ENCODE measurements around the gene RPL7A.

RPL7A gene

DNA sequence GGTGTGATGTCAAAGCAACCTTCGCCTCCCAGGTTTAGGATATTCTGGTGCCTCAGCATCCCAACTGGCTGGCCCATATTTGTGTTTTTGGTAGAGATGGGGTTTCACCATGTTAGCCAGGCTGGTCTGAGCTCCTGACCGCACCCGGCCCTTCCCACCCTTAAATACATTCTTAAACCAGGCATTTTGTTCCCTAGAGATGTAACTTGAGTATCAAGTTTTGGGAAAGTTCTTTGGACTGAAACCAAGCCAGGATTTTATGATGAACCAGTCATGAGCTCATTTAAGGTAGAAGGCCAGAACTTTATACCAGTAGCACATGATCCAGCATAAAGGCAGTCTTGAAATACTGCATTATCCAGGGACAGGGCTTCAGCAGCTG lies 3.5 kb downstream of the RPL7A start:
- peaks cover 23% of the 10 kb centered on the region for H3K36me3 Mint-ChIP-seq
- peak overlapping the region; percentile 98 for H3K4me3 Mint-ChIP-seq
- peak overlapping the region; percentile 65 for H3K27ac Mint-ChIP-seq

GRCh38 chr9:133351908-133352634 lies 4.1 kb downstream of the RPL7A start:
- H3K9me3 Mint-ChIP-seq: no peaks in the 10 kb centered on the region
- peaks cover 40% of the 10 kb centered on the region for H3K4me1 Mint-ChIP-seq
- peaks cover 23% of the 10 kb centered on the region for H3K36me3 Mint-ChIP-seq
- H3K27ac Mint-ChIP-seq: peak overlapping the region; percentile 65
- peak overlapping the region; percentile 30 for H3K4me3 Mint-ChIP-seq
- no peaks in the 10 kb centered on the region for H3K27me3 Mint-ChIP-seq

More for the DNA sequence above, 3.5 kb downstream of the RPL7A start:
- Mint-ChIP-seq H3K27me3 (no peaks in the 10 kb centered on the region), H3K4me1 (peaks cover 44% of the 10 kb centered on the region), H3K9me3 (no peaks in the 10 kb centered on the region)

GRCh38 chr9:133352635-133353340 lies 4.8 kb downstream of the RPL7A start:
- Mint-ChIP-seq H3K9me3 (no peaks in the 10 kb centered on the region), H3K27me3 (no peaks in the 10 kb centered on the region), H3K4me1 (peaks cover 45% of the 10 kb centered on the region), H3K4me3 (peak overlapping the region; percentile 59), H3K36me3 (peaks cover 23% of the 10 kb centered on the region), H3K27ac (peak overlapping the region; percentile 92)

- Mint-ChIP-seq H3K4me3 (no peak overlapping the region), H3K27me3 (no peaks in the 10 kb centered on the region), H3K4me1 (peaks cover 51% of the 10 kb centered on the region), H3K9me3 (no peaks in the 10 kb centered on the region), H3K27ac (peak overlapping the region; percentile 92), H3K36me3 (peaks cover 17% of the 10 kb centered on the region)
These were observed 5.5 kb downstream of the RPL7A start for GRCh38 chr9:133353548-133353947.

GRCh38 chr9:133354766-133355165 lies 6.7 kb downstream of the RPL7A start:
- H3K9me3 Mint-ChIP-seq: no peaks in the 10 kb centered on the region
- no peaks in the 10 kb centered on the region for H3K27me3 Mint-ChIP-seq
- H3K36me3 Mint-ChIP-seq: peaks cover 9% of the 10 kb centered on the region
- H3K4me1 Mint-ChIP-seq: peaks cover 49% of the 10 kb centered on the region
- H3K27ac Mint-ChIP-seq: peak overlapping the region; percentile 55
- H3K4me3 Mint-ChIP-seq: peak overlapping the region; percentile 65

- Mint-ChIP-seq H3K27ac (peak overlapping the region; percentile 72), H3K4me3 (peak overlapping the region; percentile 89), H3K4me1 (peaks cover 50% of the 10 kb centered on the region), H3K36me3 (peaks cover 6% of the 10 kb centered on the region), H3K9me3 (no peaks in the 10 kb centered on the region), H3K27me3 (no peaks in the 10 kb centered on the region)
These were observed 7.9 kb downstream of the RPL7A start for GRCh38 chr9:133355881-133356357.

DNA sequence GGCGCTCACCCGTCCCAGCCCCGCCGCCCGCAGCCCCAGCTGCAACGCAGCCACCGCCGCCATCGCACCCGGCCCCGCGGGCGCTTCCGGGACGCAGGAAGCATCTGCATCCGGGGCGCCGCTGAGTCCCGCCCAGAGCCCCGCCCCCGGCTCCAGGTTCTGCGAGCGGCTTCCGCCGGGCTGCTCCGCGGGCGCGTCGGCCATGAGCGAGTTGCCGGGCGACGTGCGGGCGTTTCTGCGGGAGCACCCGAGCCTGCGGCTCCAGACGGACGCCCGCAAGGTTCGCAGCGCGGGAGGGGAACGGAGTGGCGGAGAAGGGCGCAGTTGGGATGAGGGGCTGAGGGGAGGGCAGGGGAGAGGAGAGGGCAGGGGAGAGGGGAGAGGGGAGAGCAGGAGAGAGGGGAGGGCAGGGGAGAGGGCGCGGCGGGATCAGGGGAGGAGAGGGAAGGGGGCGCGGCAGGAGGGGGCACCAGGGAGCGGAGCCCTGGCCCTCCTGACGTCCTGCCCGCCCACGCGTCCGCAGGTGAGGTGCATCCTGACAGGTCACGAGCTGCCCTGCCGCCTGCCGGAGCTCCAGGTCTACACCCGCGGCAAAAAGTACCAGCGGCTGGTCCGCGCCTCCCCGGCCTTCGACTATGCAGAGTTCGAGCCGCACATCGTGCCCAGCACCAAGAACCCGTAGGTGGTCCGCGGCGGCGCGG lies 8.5 kb downstream of the RPL7A start, which contains the start of the genes SURF1 and SURF2:
Gene SURF1, minus strand, starts transcription at position 97 of the 701 bp plus-strand sequence. Its CDS starts 34 bp downstream, at position 63.
Gene SURF2, plus strand, starts transcription at position 160 of the 701 bp plus-strand sequence. Its CDS starts 43 bp downstream, at position 203.
- peak within 1 kb of the TSS; percentile 89 for H3K4me3 Mint-ChIP-seq
- H3K27me3 Mint-ChIP-seq: no peaks in the 10 kb centered on the region
- H3K27ac Mint-ChIP-seq: peak within 1 kb of the TSS; percentile 72
- H3K36me3 Mint-ChIP-seq: peaks cover 8% of the 10 kb centered on the region
- H3K9me3 Mint-ChIP-seq: no peaks in the 10 kb centered on the region
- peaks cover 53% of the 10 kb centered on the region for H3K4me1 Mint-ChIP-seq

DNA sequence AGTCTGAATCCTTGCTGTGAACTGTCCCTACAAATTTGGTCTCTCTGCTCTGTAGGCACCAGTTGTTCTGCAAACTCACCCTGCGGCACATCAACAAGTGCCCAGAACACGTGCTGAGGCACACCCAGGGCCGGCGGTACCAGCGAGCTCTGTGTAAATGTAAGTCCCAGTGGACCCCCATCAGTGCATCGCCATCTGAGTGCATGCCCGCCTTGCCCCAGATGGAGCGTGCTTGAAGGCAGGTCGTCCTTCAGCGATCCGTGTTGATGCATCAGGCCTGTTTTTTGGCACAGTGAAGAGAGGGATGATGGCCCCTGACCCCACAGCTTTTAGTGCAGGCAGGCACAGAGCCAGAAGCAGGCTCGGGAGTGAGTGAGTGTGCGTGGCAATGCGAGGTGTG lies 9.6 kb downstream of the RPL7A start:
- H3K9me3 Mint-ChIP-seq: no peaks in the 10 kb centered on the region
- peaks cover 48% of the 10 kb centered on the region for H3K4me1 Mint-ChIP-seq
- peak overlapping the region; percentile 79 for H3K4me3 Mint-ChIP-seq
- peak overlapping the region; percentile 79 for H3K27ac Mint-ChIP-seq
- H3K36me3 Mint-ChIP-seq: peaks cover 12% of the 10 kb centered on the region
- no peaks in the 10 kb centered on the region for H3K27me3 Mint-ChIP-seq

GRCh38 chr9:133359399-133360175 lies 11.6 kb downstream of the RPL7A start:
- peaks cover 46% of the 10 kb centered on the region for H3K4me1 Mint-ChIP-seq
- peaks cover 16% of the 10 kb centered on the region for H3K36me3 Mint-ChIP-seq
- no peak overlapping the region for H3K27ac Mint-ChIP-seq
- no peaks in the 10 kb centered on the region for H3K27me3 Mint-ChIP-seq
- H3K9me3 Mint-ChIP-seq: no peaks in the 10 kb centered on the region
- H3K4me3 Mint-ChIP-seq: no peak overlapping the region

GRCh38 chr9:133360400-133361393 lies 12.7 kb downstream of the RPL7A start:
- Mint-ChIP-seq H3K27me3 (no peaks in the 10 kb centered on the region), H3K4me1 (peaks cover 44% of the 10 kb centered on the region), H3K9me3 (no peaks in the 10 kb centered on the region), H3K4me3 (no peak overlapping the region), H3K27ac (peak overlapping the region; percentile 65), H3K36me3 (peaks cover 16% of the 10 kb centered on the region)

GRCh38 chr9:133361507-133362092 lies 13.6 kb downstream of the RPL7A start:
- Mint-ChIP-seq H3K4me3 (no peak overlapping the region), H3K36me3 (peaks cover 20% of the 10 kb centered on the region), H3K4me1 (peaks cover 49% of the 10 kb centered on the region), H3K27me3 (no peaks in the 10 kb centered on the region), H3K27ac (peak overlapping the region; percentile 41), H3K9me3 (no peaks in the 10 kb centered on the region)

GRCh38 chr9:133362359-133363044 lies 14.5 kb downstream of the RPL7A start:
- Mint-ChIP-seq H3K9me3 (no peaks in the 10 kb centered on the region), H3K36me3 (peaks cover 20% of the 10 kb centered on the region), H3K27me3 (no peaks in the 10 kb centered on the region), H3K4me1 (peaks cover 43% of the 10 kb centered on the region), H3K4me3 (no peak overlapping the region), H3K27ac (no peak overlapping the region)

- no peaks in the 10 kb centered on the region for H3K27me3 Mint-ChIP-seq
- peaks cover 50% of the 10 kb centered on the region for H3K4me1 Mint-ChIP-seq
- peaks cover 23% of the 10 kb centered on the region for H3K36me3 Mint-ChIP-seq
- no peaks in the 10 kb centered on the region for H3K9me3 Mint-ChIP-seq
- no peak overlapping the region for H3K4me3 Mint-ChIP-seq
- H3K27ac Mint-ChIP-seq: no peak overlapping the region
These were observed 18.4 kb downstream of the RPL7A start for GRCh38 chr9:133366435-133366834.
